GM23338 (cell line): ENCODE results near the gene MSANTD1. TPM values are rescaled to one million over a fixed set of nuclear protein-coding genes. Genes with fewer than 3 reads are reported as not detected.

Experiments used
- ATAC-seq: fragments of 200-7000 bp; cut with Tn5 transposase; 3 replicates; pipeline ENCODE4 v1.9.1; 2020
- DNase-seq: peaks from one replicate; pipeline ENCODE4 v3.0.0-alpha.2; 2015; ENCODE audit warnings: low spot score
- H2AFZ ChIP-seq: fragments of 200-600 bp; sonication (generic); 2 replicates; pipeline ENCODE4 v1.8.0; 2016; ENCODE audit warnings: antibody characterized with exemption, mild to moderate bottlenecking, moderate library complexity
- H3F3A ChIP-seq: fragments of 200-600 bp; sonication (generic); replicated peaks from 2 replicates; pipeline ENCODE4 v1.8.0; 2017; ENCODE audit warnings: antibody characterized with exemption, mixed run types, low read depth
- H3K27ac ChIP-seq: fragments of 200-600 bp; sonication (generic); 2 replicates; pipeline ENCODE4 v1.6.1; 2016; ENCODE audit warnings: low read depth
- H3K27me3 ChIP-seq: fragments of 200-600 bp; sonication (generic); 2 replicates; pipeline ENCODE4 v1.8.0; 2016; ENCODE audit warnings: mild to moderate bottlenecking, mixed run types, moderate library complexity; ENCODE audit not compliant: insufficient read depth
- H3K36me3 ChIP-seq: fragments of 200-600 bp; sonication (generic); 2 replicates; pipeline ENCODE4 v1.8.0; 2016; ENCODE audit warnings: mild to moderate bottlenecking; ENCODE audit not compliant: insufficient read depth
- H3K4me1 ChIP-seq: fragments of 200-600 bp; sonication (generic); 2 replicates; pipeline ENCODE4 v1.8.0; 2016; ENCODE audit warnings: mild to moderate bottlenecking, moderate library complexity; ENCODE audit not compliant: insufficient read depth
- H3K4me2 ChIP-seq: fragments of 200-600 bp; sonication (generic); 2 replicates; pipeline ENCODE4 v1.7.1; 2017; ENCODE audit warnings: mixed run types
- H3K4me3 ChIP-seq: fragments of 200-600 bp; sonication (generic); 2 replicates; pipeline ENCODE4 v1.6.1; 2016; ENCODE audit warnings: mixed run types
- H3K79me2 ChIP-seq: fragments of 200-600 bp; sonication (generic); replicated peaks from 2 replicates; pipeline ENCODE4 v1.8.0; 2017; ENCODE audit warnings: mild to moderate bottlenecking; ENCODE audit not compliant: insufficient read depth
- H3K9me2 ChIP-seq: fragments of 200-600 bp; sonication (generic); 2 replicates; pipeline ENCODE4 v1.8.0; 2017; ENCODE audit not compliant: insufficient read depth
- H4K20me1 ChIP-seq: fragments of 200-600 bp; sonication (generic); replicated peaks from 2 replicates; pipeline ENCODE4 v1.8.0; 2017; ENCODE audit warnings: mild to moderate bottlenecking; ENCODE audit not compliant: insufficient read depth
- H3K27ac Mint-ChIP-seq: 2 replicates; pipeline ENCODE4 v1.8.0; 2020; ENCODE audit warnings: inconsistent platforms, mild to moderate bottlenecking, moderate library complexity, mixed read lengths
- H3K27me3 Mint-ChIP-seq: 3 replicates; pipeline ENCODE4 v1.8.0; 2022; ENCODE audit warnings: low read depth, mild to moderate bottlenecking, moderate library complexity, mixed read lengths, inconsistent platforms; ENCODE audit not compliant: insufficient read depth, poor library complexity
- H3K36me3 Mint-ChIP-seq: 3 replicates; pipeline ENCODE4 v1.8.0; 2021; ENCODE audit warnings: low read depth, mild to moderate bottlenecking, inconsistent platforms, moderate library complexity, mixed read lengths
- H3K4me1 Mint-ChIP-seq: 3 replicates; pipeline ENCODE4 v1.8.0; 2020; ENCODE audit warnings: mild to moderate bottlenecking, inconsistent platforms, mixed read lengths
- H3K4me3 Mint-ChIP-seq: 3 replicates; pipeline ENCODE4 v1.8.0; 2021; ENCODE audit warnings: moderate library complexity, mild to moderate bottlenecking, inconsistent platforms, mixed read lengths
- H3K9me3 Mint-ChIP-seq: 3 replicates; pipeline ENCODE4 v1.8.0; 2020; ENCODE audit warnings: moderate library complexity, mild to moderate bottlenecking, inconsistent platforms, mixed read lengths
- CREB1 ChIP-seq: fragments of 250-450 bp; sonication (Bioruptor Pico); IDR thresholded peaks from 2 replicates; pipeline ENCODE4 v1.5.0; 2020; ENCODE audit warnings: low read depth, mild to moderate bottlenecking, moderate library complexity
- EZH2 ChIP-seq: fragments of 200-600 bp; sonication (generic); IDR thresholded peaks from one replicate; pipeline ENCODE4 v1.8.0; 2017; ENCODE audit warnings: antibody characterized with exemption, mild to moderate bottlenecking, low read depth; ENCODE audit not compliant: unreplicated experiment
- EZH2phosphoT487 ChIP-seq: fragments of 200-600 bp; sonication (generic); IDR thresholded peaks from one replicate; pipeline ENCODE4 v1.8.1; 2018; ENCODE audit warnings: antibody characterized with exemption; ENCODE audit not compliant: unreplicated experiment
- JUNB ChIP-seq: IDR thresholded peaks from one replicate; pipeline ENCODE4 v1.6.1; 2016; ENCODE audit warnings: antibody characterized with exemption; ENCODE audit not compliant: unreplicated experiment
- ZNF331 ChIP-seq: fragments of 250-450 bp; sonication (Bioruptor Pico); IDR thresholded peaks from 2 replicates; pipeline ENCODE4 v1.5.0; 2020; ENCODE audit warnings: low read depth, mild to moderate bottlenecking, moderate library complexity
- polyA plus RNA-seq: library from polyadenylated mRNA; unstranded; fragments of >200 nt; fragmentation: Nextera tagmentation; extraction: Ambion mirVana; gene quantifications from 2 replicates; pipeline ENCODE4 v1.2.1, GENCODE V29; 2016
- total RNA-seq: library from RNA; depleted of rRNA; stranded (reverse); fragments of >200 nt; shearing (Covaris generic); gene quantifications from 2 replicates; pipeline ENCODE4 v1.2.3, GENCODE V29; 2014
- TF ChIP-seq, protein P1 (sequence below): fragments of 250-450 bp; sonication (Bioruptor Pico); IDR thresholded peaks from 2 replicates; pipeline ENCODE4 v1.5.0; 2020; ENCODE audit warnings: mild to moderate bottlenecking, moderate library complexity
- TF ChIP-seq, protein P2 (sequence below): IDR thresholded peaks from one replicate; pipeline ENCODE4 v1.6.1; 2018; ENCODE audit warnings: antibody characterized with exemption; ENCODE audit not compliant: unreplicated experiment
- TF ChIP-seq, protein P3 (sequence below), 2 experiments: fragments of 200-600 bp in 1 of 2; sonication (generic) in 1 of 2; conservative IDR thresholded peaks; 2 replicates each; pipeline versions ENCODE4 v1.5.1 to v1.6.1; 2016 to 2017; ENCODE audit warnings: antibody characterized with exemption in 2 of 2, low read depth in 2 of 2, mild to moderate bottlenecking in 2 of 2, moderate library complexity in 1 of 2

The MSANTD1 gene
- total and polyA plus RNA-seq, 2 experiments from 2014 or later = 0.29 to 1.0 TPM

DNA sequence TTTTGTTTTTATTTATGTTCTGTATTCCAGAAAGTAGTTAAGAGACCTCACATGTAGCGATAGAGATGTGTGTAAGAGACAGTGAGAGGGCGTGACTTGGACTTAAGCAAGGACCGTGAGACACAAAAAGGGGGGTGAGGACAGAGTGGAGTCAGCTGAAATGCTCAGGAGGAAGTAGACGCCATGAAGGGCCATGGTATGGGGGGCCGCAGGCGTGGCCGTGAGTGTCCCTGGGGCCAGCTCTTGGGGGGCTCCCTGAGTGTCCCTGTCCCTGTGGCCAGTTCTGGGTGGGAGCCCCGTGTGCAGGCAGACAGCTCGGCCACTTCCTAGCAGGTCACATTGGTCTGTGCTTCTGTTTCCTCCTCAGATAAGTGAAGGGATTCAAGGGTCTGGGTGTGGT lies 23.0 kb upstream of the MSANTD1 start:
- DNase-seq (no peak), ATAC-seq (no peak)
- Mint-ChIP-seq H3K27me3 (peaks cover 9% of the 10 kb centered on the region), H3K27ac (no peak overlapping the region), H3K9me3 (peaks cover 4% of the 10 kb centered on the region; the same call in 1 of the 3 replicates), H3K4me1 (no peaks in the 10 kb centered on the region), H3K36me3 (peaks cover 71% of the 10 kb centered on the region), H3K4me3 (no peak overlapping the region)
- Histone ChIP-seq H3K4me1 (no peaks in the 10 kb centered on the region), H2AFZ (no peak overlapping the region), H3K4me3 (no peak overlapping the region), H3K27ac (no peak overlapping the region), H3K9me2 (no peaks in the 10 kb centered on the region), H3K79me2 (no peaks in the 10 kb centered on the region), H3F3A (0 out of 2 replicates have a peak, but pooled peaks cover 4% of the 10 kb centered on the region), H3K4me2 (no peak overlapping the region), H3K27me3 (no peaks in the 10 kb centered on the region), H4K20me1 (peaks cover 13% of the 10 kb centered on the region), H3K36me3 (peaks cover 24% of the 10 kb centered on the region; the same call in 1 of the 2 replicates)
- no peak for TF ChIP-seq EZH2phosphoT487

DNA sequence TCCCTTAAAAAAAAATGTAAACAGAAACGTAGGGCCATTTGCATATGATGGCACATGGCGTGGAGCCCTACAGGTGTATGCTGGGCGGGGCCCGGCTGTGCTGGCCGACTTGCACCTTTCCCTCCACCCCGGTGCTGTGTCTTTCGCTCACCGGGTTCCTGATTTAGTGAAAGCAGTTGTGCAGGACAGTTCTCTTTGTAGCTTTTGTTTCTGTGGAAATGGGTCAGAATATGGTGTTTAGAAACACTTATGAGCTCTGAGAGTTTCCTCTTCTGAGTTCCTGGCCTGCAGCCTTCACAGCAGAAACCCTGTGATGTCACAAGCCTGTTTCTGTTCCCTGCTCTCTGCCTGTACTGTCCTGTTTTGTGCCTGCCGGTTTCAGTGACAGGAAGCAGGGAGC lies 22.5 kb upstream of the MSANTD1 start:
- Histone ChIP-seq H3K36me3 (peaks cover 24% of the 10 kb centered on the region; the same call in 1 of the 2 replicates), H3K4me1 (no peaks in the 10 kb centered on the region), H3K9me2 (no peaks in the 10 kb centered on the region), H3K79me2 (no peaks in the 10 kb centered on the region), H2AFZ (no peak overlapping the region), H4K20me1 (peaks cover 13% of the 10 kb centered on the region), H3K4me2 (no peak overlapping the region), H3F3A (0 out of 2 replicates have a peak, but pooled peaks cover 4% of the 10 kb centered on the region), H3K27ac (no peak overlapping the region), H3K27me3 (no peaks in the 10 kb centered on the region), H3K4me3 (no peak overlapping the region)
- Mint-ChIP-seq H3K27ac (no peak overlapping the region), H3K36me3 (peaks cover 71% of the 10 kb centered on the region), H3K9me3 (peaks cover 4% of the 10 kb centered on the region; the same call in 1 of the 3 replicates), H3K4me3 (no peak overlapping the region), H3K4me1 (no peaks in the 10 kb centered on the region), H3K27me3 (peaks cover 9% of the 10 kb centered on the region)
- TF ChIP-seq EZH2 = no peak
- TF ChIP-seq EZH2phosphoT487 = no peak
- TF ChIP-seq, protein P1, sequence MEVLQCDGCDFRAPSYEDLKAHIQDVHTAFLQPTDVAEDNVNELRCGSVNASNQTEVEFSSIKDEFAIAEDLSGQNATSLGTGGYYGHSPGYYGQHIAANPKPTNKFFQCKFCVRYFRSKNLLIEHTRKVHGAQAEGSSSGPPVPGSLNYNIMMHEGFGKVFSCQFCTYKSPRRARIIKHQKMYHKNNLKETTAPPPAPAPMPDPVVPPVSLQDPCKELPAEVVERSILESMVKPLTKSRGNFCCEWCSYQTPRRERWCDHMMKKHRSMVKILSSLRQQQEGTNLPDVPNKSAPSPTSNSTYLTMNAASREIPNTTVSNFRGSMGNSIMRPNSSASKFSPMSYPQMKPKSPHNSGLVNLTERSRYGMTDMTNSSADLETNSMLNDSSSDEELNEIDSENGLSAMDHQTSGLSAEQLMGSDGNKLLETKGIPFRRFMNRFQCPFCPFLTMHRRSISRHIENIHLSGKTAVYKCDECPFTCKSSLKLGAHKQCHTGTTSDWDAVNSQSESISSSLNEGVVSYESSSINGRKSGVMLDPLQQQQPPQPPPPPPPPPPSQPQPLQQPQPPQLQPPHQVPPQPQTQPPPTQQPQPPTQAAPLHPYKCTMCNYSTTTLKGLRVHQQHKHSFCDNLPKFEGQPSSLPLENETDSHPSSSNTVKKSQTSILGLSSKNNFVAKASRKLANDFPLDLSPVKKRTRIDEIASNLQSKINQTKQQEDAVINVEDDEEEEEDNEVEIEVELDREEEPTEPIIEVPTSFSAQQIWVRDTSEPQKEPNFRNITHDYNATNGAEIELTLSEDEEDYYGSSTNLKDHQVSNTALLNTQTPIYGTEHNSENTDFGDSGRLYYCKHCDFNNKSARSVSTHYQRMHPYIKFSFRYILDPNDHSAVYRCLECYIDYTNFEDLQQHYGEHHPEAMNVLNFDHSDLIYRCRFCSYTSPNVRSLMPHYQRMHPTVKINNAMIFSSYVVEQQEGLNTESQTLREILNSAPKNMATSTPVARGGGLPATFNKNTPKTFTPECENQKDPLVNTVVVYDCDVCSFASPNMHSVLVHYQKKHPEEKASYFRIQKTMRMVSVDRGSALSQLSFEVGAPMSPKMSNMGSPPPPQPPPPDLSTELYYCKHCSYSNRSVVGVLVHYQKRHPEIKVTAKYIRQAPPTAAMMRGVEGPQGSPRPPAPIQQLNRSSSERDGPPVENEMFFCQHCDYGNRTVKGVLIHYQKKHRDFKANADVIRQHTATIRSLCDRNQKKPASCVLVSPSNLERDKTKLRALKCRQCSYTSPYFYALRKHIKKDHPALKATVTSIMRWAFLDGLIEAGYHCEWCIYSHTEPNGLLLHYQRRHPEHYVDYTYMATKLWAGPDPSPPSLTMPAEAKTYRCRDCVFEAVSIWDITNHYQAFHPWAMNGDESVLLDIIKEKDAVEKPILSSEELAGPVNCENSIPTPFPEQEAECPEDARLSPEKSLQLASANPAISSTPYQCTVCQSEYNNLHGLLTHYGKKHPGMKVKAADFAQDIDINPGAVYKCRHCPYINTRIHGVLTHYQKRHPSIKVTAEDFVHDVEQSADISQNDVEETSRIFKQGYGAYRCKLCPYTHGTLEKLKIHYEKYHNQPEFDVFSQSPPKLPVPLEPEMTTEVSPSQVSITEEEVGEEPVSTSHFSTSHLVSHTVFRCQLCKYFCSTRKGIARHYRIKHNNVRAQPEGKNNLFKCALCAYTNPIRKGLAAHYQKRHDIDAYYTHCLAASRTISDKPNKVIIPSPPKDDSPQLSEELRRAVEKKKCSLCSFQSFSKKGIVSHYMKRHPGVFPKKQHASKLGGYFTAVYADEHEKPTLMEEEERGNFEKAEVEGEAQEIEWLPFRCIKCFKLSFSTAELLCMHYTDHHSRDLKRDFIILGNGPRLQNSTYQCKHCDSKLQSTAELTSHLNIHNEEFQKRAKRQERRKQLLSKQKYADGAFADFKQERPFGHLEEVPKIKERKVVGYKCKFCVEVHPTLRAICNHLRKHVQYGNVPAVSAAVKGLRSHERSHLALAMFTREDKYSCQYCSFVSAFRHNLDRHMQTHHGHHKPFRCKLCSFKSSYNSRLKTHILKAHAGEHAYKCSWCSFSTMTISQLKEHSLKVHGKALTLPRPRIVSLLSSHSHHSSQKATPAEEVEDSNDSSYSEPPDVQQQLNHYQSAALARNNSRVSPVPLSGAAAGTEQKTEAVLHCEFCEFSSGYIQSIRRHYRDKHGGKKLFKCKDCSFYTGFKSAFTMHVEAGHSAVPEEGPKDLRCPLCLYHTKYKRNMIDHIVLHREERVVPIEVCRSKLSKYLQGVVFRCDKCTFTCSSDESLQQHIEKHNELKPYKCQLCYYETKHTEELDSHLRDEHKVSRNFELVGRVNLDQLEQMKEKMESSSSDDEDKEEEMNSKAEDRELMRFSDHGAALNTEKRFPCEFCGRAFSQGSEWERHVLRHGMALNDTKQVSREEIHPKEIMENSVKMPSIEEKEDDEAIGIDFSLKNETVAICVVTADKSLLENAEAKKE = no peak
- no peak for TF ChIP-seq CREB1
- TF ChIP-seq JUNB = no peak
- TF ChIP-seq, protein P2, sequence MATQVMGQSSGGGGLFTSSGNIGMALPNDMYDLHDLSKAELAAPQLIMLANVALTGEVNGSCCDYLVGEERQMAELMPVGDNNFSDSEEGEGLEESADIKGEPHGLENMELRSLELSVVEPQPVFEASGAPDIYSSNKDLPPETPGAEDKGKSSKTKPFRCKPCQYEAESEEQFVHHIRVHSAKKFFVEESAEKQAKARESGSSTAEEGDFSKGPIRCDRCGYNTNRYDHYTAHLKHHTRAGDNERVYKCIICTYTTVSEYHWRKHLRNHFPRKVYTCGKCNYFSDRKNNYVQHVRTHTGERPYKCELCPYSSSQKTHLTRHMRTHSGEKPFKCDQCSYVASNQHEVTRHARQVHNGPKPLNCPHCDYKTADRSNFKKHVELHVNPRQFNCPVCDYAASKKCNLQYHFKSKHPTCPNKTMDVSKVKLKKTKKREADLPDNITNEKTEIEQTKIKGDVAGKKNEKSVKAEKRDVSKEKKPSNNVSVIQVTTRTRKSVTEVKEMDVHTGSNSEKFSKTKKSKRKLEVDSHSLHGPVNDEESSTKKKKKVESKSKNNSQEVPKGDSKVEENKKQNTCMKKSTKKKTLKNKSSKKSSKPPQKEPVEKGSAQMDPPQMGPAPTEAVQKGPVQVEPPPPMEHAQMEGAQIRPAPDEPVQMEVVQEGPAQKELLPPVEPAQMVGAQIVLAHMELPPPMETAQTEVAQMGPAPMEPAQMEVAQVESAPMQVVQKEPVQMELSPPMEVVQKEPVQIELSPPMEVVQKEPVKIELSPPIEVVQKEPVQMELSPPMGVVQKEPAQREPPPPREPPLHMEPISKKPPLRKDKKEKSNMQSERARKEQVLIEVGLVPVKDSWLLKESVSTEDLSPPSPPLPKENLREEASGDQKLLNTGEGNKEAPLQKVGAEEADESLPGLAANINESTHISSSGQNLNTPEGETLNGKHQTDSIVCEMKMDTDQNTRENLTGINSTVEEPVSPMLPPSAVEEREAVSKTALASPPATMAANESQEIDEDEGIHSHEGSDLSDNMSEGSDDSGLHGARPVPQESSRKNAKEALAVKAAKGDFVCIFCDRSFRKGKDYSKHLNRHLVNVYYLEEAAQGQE = no peak
- TF ChIP-seq, protein P3, sequence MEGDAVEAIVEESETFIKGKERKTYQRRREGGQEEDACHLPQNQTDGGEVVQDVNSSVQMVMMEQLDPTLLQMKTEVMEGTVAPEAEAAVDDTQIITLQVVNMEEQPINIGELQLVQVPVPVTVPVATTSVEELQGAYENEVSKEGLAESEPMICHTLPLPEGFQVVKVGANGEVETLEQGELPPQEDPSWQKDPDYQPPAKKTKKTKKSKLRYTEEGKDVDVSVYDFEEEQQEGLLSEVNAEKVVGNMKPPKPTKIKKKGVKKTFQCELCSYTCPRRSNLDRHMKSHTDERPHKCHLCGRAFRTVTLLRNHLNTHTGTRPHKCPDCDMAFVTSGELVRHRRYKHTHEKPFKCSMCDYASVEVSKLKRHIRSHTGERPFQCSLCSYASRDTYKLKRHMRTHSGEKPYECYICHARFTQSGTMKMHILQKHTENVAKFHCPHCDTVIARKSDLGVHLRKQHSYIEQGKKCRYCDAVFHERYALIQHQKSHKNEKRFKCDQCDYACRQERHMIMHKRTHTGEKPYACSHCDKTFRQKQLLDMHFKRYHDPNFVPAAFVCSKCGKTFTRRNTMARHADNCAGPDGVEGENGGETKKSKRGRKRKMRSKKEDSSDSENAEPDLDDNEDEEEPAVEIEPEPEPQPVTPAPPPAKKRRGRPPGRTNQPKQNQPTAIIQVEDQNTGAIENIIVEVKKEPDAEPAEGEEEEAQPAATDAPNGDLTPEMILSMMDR (conservative IDR thresholded peaks at IDR 0.05; ENCODE audit: low read depth in 2 of 2) = no peak
- no peak for TF ChIP-seq ZNF331
- DNase-seq (no peak), ATAC-seq (no peak)
